ENCODE data around the gene FAM114A1. TPM values are rescaled to one million over a fixed set of nuclear protein-coding genes. Genes with fewer than 3 reads are reported as not detected.

The FAM114A1 gene
- total RNA-seq, 1 experiment from 2014 or later = 162 TPM

Other genes starting within 250 kb of the FAM114A1 start
- 7.9 and 8.1 TPM in 2 replicates for gene KLF3, start 203.6 kb upstream of the FAM114A1 start, total RNA-seq (2014; rRNA removed; shearing (Covaris generic))
- gene TLR10, start 84.8 kb upstream of the FAM114A1 start, total RNA-seq (2014; rRNA removed; shearing (Covaris generic)) = 0.10 TPM in 1 of 2 replicates, not detected in the other
- 6.1 and 14.4 TPM in 2 replicates for gene TLR1, start 63.0 kb upstream of the FAM114A1 start, total RNA-seq (2014; rRNA removed; shearing (Covaris generic))
- gene TLR6, start 11.0 kb upstream of the FAM114A1 start, total RNA-seq (2014; rRNA removed; shearing (Covaris generic)) = 2.8 and 4.0 TPM in 2 replicates
- 0.12 and 0.49 TPM in 2 replicates for gene TMEM156, start 164.6 kb downstream of the FAM114A1 start, total RNA-seq (2014; rRNA removed; shearing (Covaris generic))
- gene KLHL5, start 194.4 kb downstream of the FAM114A1 start, total RNA-seq (2014; rRNA removed; shearing (Covaris generic)) = 30.1 and 35.7 TPM in 2 replicates